H1 (cell line): Measurements from ENCODE around the gene TIGD2. TPM values are rescaled to one million over a fixed set of nuclear protein-coding genes. Genes with fewer than 3 reads are reported as not detected.

ENCODE experiments used
- CTCF ChIA-PET: fragments of 300-600 bp; sonication (Branson Sonifier 250); formaldehyde crosslinking; loops from one replicate; lab custom pipeline; 2021; ENCODE audit not compliant: partially characterized antibody; lab: Charles Lee
- POLR2A ChIA-PET: fragments of 300-600 bp; sonication (Branson Sonifier 250); formaldehyde crosslinking; loops from one replicate; lab custom pipeline; 2021; ENCODE audit warnings: inconsistent platforms; ENCODE audit not compliant: partially characterized antibody; lab: Charles Lee
- DNase-seq, 2 experiments: peaks; one replicate each; pipeline versions ENCODE4 v3.0.0 to v3.0.0-alpha.2; 2010 to 2022; ENCODE audit warnings: low spot score in 2 of 2, low read depth in 1 of 2, mixed read lengths in 1 of 2
- FAIRE-seq: peaks from 2 replicates; lab custom pipeline; 2011; peaks lifted over from hg19 to GRCh38; lab: Jason Lieb, UNC
- H2AFZ ChIP-seq: 2 replicates; pipeline ENCODE4 v1.8.1; 2012; ENCODE audit warnings: low read length, inconsistent platforms
- H2AK5ac ChIP-seq: 2 replicates; pipeline ENCODE4 v1.6.1; 2013; ENCODE audit warnings: low read depth, low read length
- H2BK120ac ChIP-seq: replicated peaks from 2 replicates; pipeline ENCODE3; 2013; ENCODE audit warnings: low read depth, low read length, inconsistent platforms
- H2BK12ac ChIP-seq: 2 replicates; pipeline ENCODE4 v1.6.1; 2013; ENCODE audit warnings: low read depth, low read length
- H2BK15ac ChIP-seq: 2 replicates; pipeline ENCODE4 v1.6.1; 2013; ENCODE audit warnings: low read length
- H2BK20ac ChIP-seq: 2 replicates; pipeline ENCODE4 v1.6.1; 2013; ENCODE audit warnings: low read length
- H2BK5ac ChIP-seq: 2 replicates; pipeline ENCODE4 v1.6.1; 2013; ENCODE audit warnings: low read depth, low read length
- H3K14ac ChIP-seq: 2 replicates; pipeline ENCODE4 v1.6.1; 2013; ENCODE audit warnings: inconsistent platforms; ENCODE audit not compliant: insufficient read length
- H3K18ac ChIP-seq: 2 replicates; pipeline ENCODE4 v1.6.1; 2013; ENCODE audit warnings: low read length; ENCODE audit errors: extremely low read depth
- H3K23ac ChIP-seq: 2 replicates; pipeline ENCODE4 v1.6.1; 2013; ENCODE audit warnings: inconsistent platforms; ENCODE audit not compliant: insufficient read length
- H3K23me2 ChIP-seq: 2 replicates; pipeline ENCODE4 v1.6.1; 2013; ENCODE audit warnings: low read depth, low read length
- H3K27ac ChIP-seq: 2 replicates; pipeline ENCODE4 v1.6.1; 2011; ENCODE audit warnings: low read depth, low read length, inconsistent platforms
- H3K27me3 ChIP-seq, 4 experiments: replicated peaks in 1 of 4; 1 replicate in 1 of 4; 2 replicates in 3 of 4; pipeline versions ENCODE4 v1.6.1 to v1.8.1; 2011 to 2013; ENCODE audit warnings: low read length in 3 of 4, mild to moderate bottlenecking in 3 of 4, inconsistent platforms in 2 of 4, mixed read lengths in 2 of 4, moderate library complexity in 1 of 4; ENCODE audit not compliant: control insufficient read depth in 3 of 4, insufficient read depth in 3 of 4; ENCODE audit errors: extremely low read depth in 1 of 4
- H3K36me3 ChIP-seq, 4 experiments: 2 replicates each; pipeline versions ENCODE4 v1.6.1 to v1.8.1; 2011 to 2013; ENCODE audit warnings: mild to moderate bottlenecking in 4 of 4, low read length in 3 of 4, moderate library complexity in 2 of 4, control low read depth in 1 of 4, inconsistent platforms in 1 of 4; ENCODE audit not compliant: insufficient read depth in 4 of 4, control insufficient read depth in 2 of 4
- H3K4ac ChIP-seq: replicated peaks from 2 replicates; pipeline ENCODE3; 2013; ENCODE audit warnings: low read length, low read depth, mixed read lengths, inconsistent platforms; ENCODE audit not compliant: insufficient read length
- H3K4me1 ChIP-seq, 4 experiments: replicated peaks in 1 of 4; 1 replicate in 1 of 4; 2 replicates in 3 of 4; pipeline versions ENCODE4 v1.6.1 to v1.8.1; 2011 to 2013; ENCODE audit warnings: low read length in 3 of 4, inconsistent platforms in 2 of 4, mixed read lengths in 1 of 4; ENCODE audit not compliant: insufficient read depth in 4 of 4, control insufficient read depth in 3 of 4
- H3K4me2 ChIP-seq, 2 experiments: 2 replicates each; pipeline versions ENCODE4 v1.6.1 to v1.8.1; 2011 to 2013; ENCODE audit warnings: low read depth in 2 of 2, low read length in 2 of 2, control low read depth in 1 of 2, inconsistent platforms in 1 of 2, mild to moderate bottlenecking in 1 of 2; ENCODE audit not compliant: insufficient read depth in 1 of 2
- H3K4me3 ChIP-seq, 4 experiments: fragments of 200-600, 300-600 bp in 1 of 4; sonication (generic), shearing (Covaris generic), sonication (Bioruptor Twin) in 1 of 4; 2 replicates each; pipeline versions ENCODE4 v1.5.1 to v1.8.1; 2011 to 2016; ENCODE audit warnings: low read length in 4 of 4, low read depth in 3 of 4, control low read depth in 2 of 4, inconsistent platforms in 2 of 4, mild to moderate bottlenecking in 2 of 4, mixed read lengths in 1 of 4, moderate library complexity in 1 of 4; ENCODE audit not compliant: insufficient read depth in 2 of 4; ENCODE audit errors: extremely low read depth in 1 of 4
- H3K56ac ChIP-seq: replicated peaks from 2 replicates; pipeline ENCODE3; 2013; ENCODE audit warnings: low read depth, mild to moderate bottlenecking, mixed read lengths, low read length, inconsistent platforms; ENCODE audit not compliant: insufficient read length
- H3K79me1 ChIP-seq: 2 replicates; pipeline ENCODE4 v1.6.1; 2013; ENCODE audit warnings: low read depth, low read length, control low read depth
- H3K79me2 ChIP-seq, 2 experiments: 2 replicates each; pipeline versions ENCODE4 v1.6.1 to v1.8.1; 2012 to 2013; ENCODE audit warnings: low read length in 2 of 2, mild to moderate bottlenecking in 2 of 2, inconsistent platforms in 1 of 2; ENCODE audit not compliant: insufficient read depth in 2 of 2, control insufficient read depth in 1 of 2
- H3K9ac ChIP-seq, 4 experiments: replicated peaks in 1 of 4; 1 replicate in 1 of 4; 2 replicates in 3 of 4; pipeline versions ENCODE4 v1.6.1 to v1.8.1; 2011 to 2013; ENCODE audit warnings: low read depth in 3 of 4, low read length in 3 of 4, control low read depth in 2 of 4, mild to moderate bottlenecking in 2 of 4, moderate library complexity in 2 of 4, inconsistent platforms in 1 of 4; ENCODE audit errors: extremely low read depth in 1 of 4
- H3K9me3 ChIP-seq, 2 experiments: 2 replicates each; pipeline versions ENCODE4 v1.6.1 to v1.8.1; 2012 to 2013; ENCODE audit warnings: mild to moderate bottlenecking in 2 of 2, moderate library complexity in 2 of 2, control low read depth in 1 of 2, inconsistent platforms in 1 of 2, low read depth in 1 of 2, low read length in 1 of 2, mixed read lengths in 1 of 2; ENCODE audit not compliant: insufficient read depth in 2 of 2
- H4K20me1 ChIP-seq, 2 experiments: replicated peaks in 1 of 2; 2 replicates each; pipeline versions ENCODE3 to v1.8.1; 2011 to 2013; ENCODE audit warnings: inconsistent platforms in 2 of 2, low read length in 2 of 2, mild to moderate bottlenecking in 1 of 2; ENCODE audit not compliant: insufficient read depth in 2 of 2, control insufficient read depth in 1 of 2
- H4K5ac ChIP-seq: 2 replicates; pipeline ENCODE4 v1.6.1; 2013; ENCODE audit warnings: low read length, low read depth, mixed read lengths, inconsistent platforms; ENCODE audit not compliant: insufficient read length
- H4K8ac ChIP-seq: 2 replicates; pipeline ENCODE4 v1.8.0; 2013; ENCODE audit warnings: mild to moderate bottlenecking, moderate library complexity, low read length, inconsistent platforms; ENCODE audit not compliant: insufficient read depth; ENCODE audit errors: extremely low read depth
- H4K91ac ChIP-seq: replicated peaks from 2 replicates; pipeline ENCODE3; 2013; ENCODE audit warnings: low read length, mixed read lengths, inconsistent platforms; ENCODE audit not compliant: insufficient read length
- CHD2 ChIP-seq: IDR thresholded peaks from 2 replicates; pipeline ENCODE4 v1.6.1; 2012; ENCODE audit warnings: low read length, improper control_type of control experiment
- CTCF ChIP-seq, 3 experiments: IDR thresholded peaks; 1 replicate in 2 of 3; 2 replicates in 1 of 3; pipeline versions ENCODE4 v1.5.1 to v1.6.1; 2011; ENCODE audit warnings: low read length in 3 of 3, mild to moderate bottlenecking in 3 of 3, inconsistent platforms in 2 of 3, low read depth in 1 of 3, moderate library complexity in 1 of 3; ENCODE audit not compliant: insufficient read depth in 1 of 3; ENCODE audit errors: control extremely low read depth in 1 of 3
- JUN ChIP-seq: IDR thresholded peaks from 2 replicates; pipeline ENCODE4 v1.6.1; 2011; ENCODE audit warnings: low read depth, mild to moderate bottlenecking, improper control_type of control experiment, low read length
- NANOG ChIP-seq: IDR thresholded peaks from 2 replicates; pipeline ENCODE4 v1.6.1; 2011; ENCODE audit warnings: low read length, low read depth, mild to moderate bottlenecking, inconsistent platforms; ENCODE audit not compliant: insufficient read depth, poor library complexity, severe bottlenecking
- RXRA ChIP-seq: IDR thresholded peaks from 2 replicates; pipeline ENCODE4 v1.6.1; 2011; ENCODE audit warnings: low read depth, mild to moderate bottlenecking, low read length, moderate library complexity; ENCODE audit not compliant: insufficient read depth
- TAF1 ChIP-seq: IDR thresholded peaks from 2 replicates; pipeline ENCODE4 v1.6.1; 2011; ENCODE audit warnings: mild to moderate bottlenecking, low read depth, low read length
- USF2 ChIP-seq: IDR thresholded peaks from 2 replicates; pipeline ENCODE4 v1.6.1; 2011; ENCODE audit warnings: low read length, improper control_type of control experiment
- WGBS, 2 experiments: shearing (Covaris generic) in 1 of 2; methylation state at CpG; one replicate each; pipeline versions ENCODE4 v1.1.6 to v1.1.7; 2013 to 2015; ENCODE audit warnings: low lambda C conversion rate in 2 of 2, mixed read lengths in 2 of 2, inconsistent platforms in 1 of 2, low coverage in 1 of 2, missing lambda C conversion rate in 1 of 2; ENCODE audit not compliant: insufficient replicate concordance in 2 of 2, insufficient coverage in 1 of 2, insufficient read length in 1 of 2; ENCODE audit errors: extremely low coverage in 1 of 2, missing lambda C conversion rate in 1 of 2; 5-methylcytosine and 5-hydroxymethylcytosine counted together
- polyA plus RNA-seq, 7 experiments: library from polyadenylated mRNA; depleted of rRNA in 3 of 7; stranded (reverse) in 5 of 7; unstranded in 2 of 7; fragments of >200 nt in 5 of 7; fragments of 200-250 nt in 2 of 7; gene quantifications; 1 replicate in 5 of 7; 2 replicates in 1 of 7; 4 replicates in 1 of 7; pipeline versions ENCODE4 v1.2.1 to v1.2.3, GENCODE V29; 2011 to 2013; ENCODE audit warnings: missing spikeins in 2 of 7, mixed read lengths in 2 of 7
- total RNA-seq: library from RNA; stranded (reverse); fragmentation: NEBNext Ultra II Directional; extraction: Animal tissue kit (Norgen Biotek cat#: 25700); gene quantifications from 2 replicates; pipeline ENCODE4 v1.2.1, GENCODE V29; 2021

The TIGD2 gene
- total and polyA plus RNA-seq, 2 of the 8 experiments (the other 6 are each of a cell fraction or from before 2014, with no cell fraction given): 2.4 to 5.7 TPM

- Histone ChIP-seq H4K91ac (no peak overlapping the region), H3K56ac (no peak overlapping the region)
- WGBS, 2 experiments: 91% methylated on average over 3 of the region's 3 CpGs; no CpG with 5 or more reads in 1 of the 2 experiments
Measured at GRCh38 chr4:89162496-89162895, 51.2 kb downstream of the TIGD2 start.

More at GRCh38 chr4:89162496-89162895, 51.2 kb downstream of the TIGD2 start:
- Histone ChIP-seq H4K5ac (no peak overlapping the region), H3K23me2 (no peaks in the 10 kb centered on the region), H3K36me3 (no peaks in the 10 kb centered on the region), H3K14ac (no peak overlapping the region), H3K4me1 (no peaks in the 10 kb centered on the region), H2AFZ (no peak overlapping the region), H3K9me3 (no peaks in the 10 kb centered on the region), H3K79me1 (no peaks in the 10 kb centered on the region), H3K27ac (no peak overlapping the region), H3K27me3 (no peaks in the 10 kb centered on the region), H4K8ac (no peak overlapping the region), H2BK20ac (no peak overlapping the region), H2BK15ac (no peak overlapping the region), H2AK5ac (no peak overlapping the region), H3K79me2 (no peaks in the 10 kb centered on the region), H3K4me3 (no peak overlapping the region), H3K18ac (no peak overlapping the region), H3K23ac (no peak overlapping the region), H2BK12ac (no peak overlapping the region), H3K9ac (no peak overlapping the region), H4K20me1 (no peaks in the 10 kb centered on the region), H3K4me2 (no peak overlapping the region), H2BK5ac (no peak overlapping the region), H2BK120ac (no peak overlapping the region), H3K4ac (no peak overlapping the region)
- no peak for TF ChIP-seq TAF1
- no peak for TF ChIP-seq NANOG
- TF ChIP-seq CTCF (IDR thresholded peaks at IDR 0.05; ENCODE audit: control extremely low read depth in 1 of 3, insufficient read depth in 1 of 3, low read depth in 1 of 3, low read length in 3 of 3): no peak
- no peak for TF ChIP-seq JUN
- TF ChIP-seq CHD2: no peak
- TF ChIP-seq RXRA: no peak
- TF ChIP-seq USF2: no peak
- ChIA-PET POLR2A (no interaction called here), CTCF (interaction anchor here (0.6 to 4.4 kb wide), 7 partner anchors 10 to 274 kb away, joined by 3 to 29 read pairs (median 4); no protein-coding TSS in a partner anchor)
- DNase-seq: no peak
- FAIRE-seq: no peak
